Activated naive CD8-positive, alpha-beta T cell (primary cell): ENCODE data around the gene VRK1.
"Not testable (repeated sequence)": the region's sequence is repeated elsewhere in the genome, so short reads cannot be mapped to it uniquely, and the experiment has no call there.

Experiments
- H3K27ac Mint-ChIP-seq: one replicate; pipeline ENCODE4 v1.8.0; 2021; ENCODE audit warnings: mixed read lengths
- H3K27me3 Mint-ChIP-seq: one replicate; pipeline ENCODE4 v1.8.0; 2021; ENCODE audit warnings: mixed read lengths
- H3K36me3 Mint-ChIP-seq: one replicate; pipeline ENCODE4 v1.8.0; 2021; ENCODE audit warnings: mixed read lengths
- H3K4me1 Mint-ChIP-seq: one replicate; pipeline ENCODE4 v1.8.0; 2021; ENCODE audit warnings: low read depth, mixed read lengths
- H3K4me3 Mint-ChIP-seq: one replicate; pipeline ENCODE4 v1.8.0; 2021; ENCODE audit warnings: mild to moderate bottlenecking, mixed read lengths
- H3K9me3 Mint-ChIP-seq: one replicate; pipeline ENCODE4 v1.8.0; 2021; ENCODE audit warnings: low read depth, mixed read lengths

Gene VRK1

GRCh38 chr14:96863327-96863985 lies 66.3 kb downstream of the VRK1 start:
- H3K4me3 Mint-ChIP-seq = no peak overlapping the region
- peaks cover 39% of the 10 kb centered on the region for H3K36me3 Mint-ChIP-seq
- no peak overlapping the region for H3K27ac Mint-ChIP-seq
- H3K9me3 Mint-ChIP-seq = no peaks in the 10 kb centered on the region
- no peaks in the 10 kb centered on the region for H3K4me1 Mint-ChIP-seq
- H3K27me3 Mint-ChIP-seq = no peaks in the 10 kb centered on the region

DNA sequence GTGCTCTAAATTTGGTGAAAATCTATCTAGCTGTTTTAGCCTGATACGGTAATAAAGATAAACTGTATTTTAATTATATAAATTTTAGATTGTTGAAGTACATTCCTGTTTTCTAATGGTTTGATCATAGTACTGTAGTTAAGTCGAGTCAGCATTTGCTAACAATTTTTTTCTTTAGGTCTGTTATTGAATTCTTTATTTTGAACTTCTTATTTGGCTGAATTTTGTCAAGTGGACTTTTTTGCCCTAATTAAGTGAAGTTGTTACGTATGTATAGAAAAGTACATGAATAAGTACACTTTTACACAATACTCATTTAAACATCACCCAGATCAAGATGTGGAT lies 66.8 kb downstream of the VRK1 start:
- Mint-ChIP-seq H3K9me3 (no peaks in the 10 kb centered on the region), H3K4me1 (no peaks in the 10 kb centered on the region), H3K4me3 (no peak overlapping the region), H3K27me3 (no peaks in the 10 kb centered on the region), H3K36me3 (peaks cover 36% of the 10 kb centered on the region), H3K27ac (no peak overlapping the region)

DNA sequence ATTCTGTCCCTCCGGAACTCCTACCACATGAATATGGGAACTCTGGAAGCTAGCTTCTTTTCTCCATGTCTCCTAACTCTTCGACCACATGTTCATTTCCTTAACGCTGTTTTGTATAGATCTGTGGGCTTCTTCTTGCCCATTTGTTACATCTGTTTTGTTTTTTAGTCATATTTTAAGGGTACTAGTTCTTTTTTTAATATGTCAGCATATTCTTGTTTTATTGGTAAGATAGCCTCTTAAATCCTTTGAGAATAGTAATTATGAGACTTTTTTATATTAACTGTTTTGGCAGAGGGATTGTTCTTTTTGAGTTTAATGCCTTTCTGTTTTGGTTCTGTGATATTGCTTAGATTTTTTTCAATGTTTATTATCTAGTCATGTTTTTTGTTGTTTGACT lies 70.5 kb downstream of the VRK1 start:
- Mint-ChIP-seq H3K4me3 (no peak overlapping the region), H3K27ac (no peak overlapping the region), H3K9me3 (no peaks in the 10 kb centered on the region), H3K4me1 (no peaks in the 10 kb centered on the region), H3K36me3 (peaks cover 33% of the 10 kb centered on the region), H3K27me3 (no peaks in the 10 kb centered on the region)

DNA sequence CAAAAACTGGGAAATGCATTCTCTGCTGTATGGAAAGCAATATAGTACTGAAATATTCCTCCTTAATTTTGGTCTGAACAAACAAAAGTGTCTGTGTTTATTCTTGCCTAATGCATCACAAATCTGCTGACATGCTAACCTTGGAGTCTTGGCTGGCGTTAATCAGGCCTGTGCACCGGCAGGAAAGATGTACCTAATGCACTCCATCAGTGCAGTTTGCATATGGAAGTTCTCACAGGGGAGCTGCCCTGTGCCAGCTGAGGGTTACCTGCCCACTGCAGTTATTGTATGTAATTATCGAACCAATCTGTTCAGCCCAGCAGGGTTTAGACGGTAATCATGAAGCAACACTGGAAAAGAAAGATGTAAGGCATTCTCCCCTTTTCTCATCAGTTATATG lies 76.9 kb downstream of the VRK1 start:
- Mint-ChIP-seq H3K27ac (no peak overlapping the region), H3K9me3 (no peaks in the 10 kb centered on the region), H3K4me3 (no peak overlapping the region), H3K27me3 (no peaks in the 10 kb centered on the region), H3K4me1 (no peaks in the 10 kb centered on the region), H3K36me3 (peaks cover 16% of the 10 kb centered on the region)

DNA sequence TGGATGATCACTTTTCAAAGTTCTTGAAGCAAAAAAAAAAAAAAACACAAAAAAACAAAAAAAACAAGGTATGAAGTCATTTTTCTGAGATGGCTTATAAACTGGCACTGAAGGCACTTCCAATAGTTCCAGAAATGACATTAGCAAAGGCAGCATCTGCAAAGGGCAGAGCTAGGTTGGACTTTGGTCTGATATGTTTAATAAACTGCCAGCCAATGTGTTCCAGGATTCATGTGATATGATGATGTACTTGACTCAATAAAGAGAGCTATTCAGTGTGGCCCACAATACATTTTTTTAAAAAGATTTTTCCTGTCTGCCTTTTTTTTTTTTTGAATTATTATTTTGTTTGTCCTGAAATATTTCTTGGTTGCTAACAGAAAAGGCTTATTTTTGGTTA lies 79.6 kb downstream of the VRK1 start:
- H3K36me3 Mint-ChIP-seq = peaks cover 21% of the 10 kb centered on the region
- no peaks in the 10 kb centered on the region for H3K9me3 Mint-ChIP-seq
- H3K4me3 Mint-ChIP-seq = no peak overlapping the region
- no peak overlapping the region for H3K27ac Mint-ChIP-seq
- H3K27me3 Mint-ChIP-seq = no peaks in the 10 kb centered on the region
- H3K4me1 Mint-ChIP-seq = no peaks in the 10 kb centered on the region

DNA sequence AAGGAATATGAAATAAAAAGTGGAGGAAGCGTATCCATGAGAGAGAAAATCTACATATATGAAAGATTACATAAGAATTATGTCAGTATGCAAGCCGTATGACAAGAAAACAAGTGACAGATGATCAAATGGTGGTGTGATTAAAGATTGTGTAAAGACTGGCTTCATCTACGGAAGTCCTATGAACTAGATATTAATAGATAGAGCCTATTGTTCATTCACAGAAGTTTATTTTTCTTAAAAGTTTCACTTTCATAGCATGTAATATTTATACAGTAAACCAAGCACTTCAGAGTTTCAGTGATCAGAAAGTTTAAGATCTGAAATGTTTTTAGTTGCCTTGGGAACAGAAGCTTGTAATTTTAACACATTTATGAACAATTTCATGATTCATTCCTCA lies 84.5 kb downstream of the VRK1 start:
- H3K4me1 Mint-ChIP-seq = no peaks in the 10 kb centered on the region
- no peak overlapping the region for H3K27ac Mint-ChIP-seq
- H3K4me3 Mint-ChIP-seq = no peak overlapping the region
- H3K27me3 Mint-ChIP-seq = no peaks in the 10 kb centered on the region
- no peaks in the 10 kb centered on the region for H3K9me3 Mint-ChIP-seq
- peaks cover 24% of the 10 kb centered on the region for H3K36me3 Mint-ChIP-seq

DNA sequence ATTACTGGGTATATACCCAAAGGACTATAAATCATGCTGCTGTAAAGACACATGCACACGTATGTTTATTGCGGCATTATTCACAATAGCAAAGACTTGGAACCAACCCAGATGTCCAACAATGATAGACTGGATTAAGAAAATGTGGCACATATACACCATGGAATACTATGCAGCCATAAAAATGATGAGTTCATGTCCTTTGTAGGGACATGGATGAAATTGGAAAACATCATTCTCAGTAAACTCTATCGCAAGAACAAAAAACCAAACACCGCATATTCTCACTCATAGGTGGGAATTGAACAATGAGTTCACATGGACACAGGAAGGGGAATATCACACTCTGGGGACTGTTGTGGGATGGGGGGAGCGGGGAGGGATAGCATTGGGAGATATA lies 86.8 kb downstream of the VRK1 start:
- peaks cover 24% of the 10 kb centered on the region for H3K36me3 Mint-ChIP-seq
- not testable (repeated sequence) for H3K4me3 Mint-ChIP-seq, H3K27ac Mint-ChIP-seq, H3K4me1 Mint-ChIP-seq, H3K27me3 Mint-ChIP-seq, H3K9me3 Mint-ChIP-seq

DNA sequence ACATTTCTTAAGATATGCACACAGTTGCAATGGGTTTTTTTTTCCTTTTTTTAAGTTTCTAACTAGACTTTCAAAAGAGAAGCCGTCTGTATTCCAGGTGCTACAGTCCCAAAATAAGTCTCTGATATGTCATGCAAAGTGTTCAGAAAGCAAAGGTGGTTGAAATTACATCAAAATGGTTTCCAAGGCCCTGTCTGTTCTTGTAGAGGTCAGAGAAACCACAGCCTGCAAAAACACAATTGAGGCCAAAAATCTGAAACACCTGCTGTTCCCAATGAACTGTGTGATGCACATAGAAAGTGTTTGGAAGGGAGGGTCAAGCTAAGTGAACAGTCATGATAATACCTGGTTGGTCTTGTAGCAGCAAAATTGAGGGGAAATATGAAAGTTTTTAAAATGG lies 91.0 kb downstream of the VRK1 start:
- Mint-ChIP-seq H3K27me3 (no peaks in the 10 kb centered on the region), H3K4me1 (no peaks in the 10 kb centered on the region), H3K9me3 (no peaks in the 10 kb centered on the region), H3K27ac (no peak overlapping the region), H3K4me3 (no peak overlapping the region), H3K36me3 (peaks cover 10% of the 10 kb centered on the region)

DNA sequence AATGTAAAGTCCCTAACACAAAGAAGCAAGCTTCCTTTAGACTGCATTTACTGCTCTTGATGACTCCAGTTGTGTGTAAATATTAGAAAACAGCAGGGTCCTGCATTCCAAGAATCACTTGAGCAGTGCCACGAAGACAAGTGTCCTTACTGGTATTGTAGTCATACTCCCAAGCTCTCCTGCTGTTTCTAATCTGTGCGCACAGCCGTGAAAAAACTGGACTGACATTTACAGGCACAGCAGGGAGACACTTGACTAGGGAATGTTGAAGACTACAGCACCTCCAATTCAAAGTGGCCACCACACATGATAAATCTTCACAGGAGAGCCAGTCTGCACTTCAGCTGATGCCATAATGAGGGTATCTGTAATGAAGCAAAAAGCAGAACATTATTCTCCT lies 91.4 kb downstream of the VRK1 start:
- H3K4me3 Mint-ChIP-seq = no peak overlapping the region
- H3K9me3 Mint-ChIP-seq = no peaks in the 10 kb centered on the region
- no peaks in the 10 kb centered on the region for H3K4me1 Mint-ChIP-seq
- H3K27me3 Mint-ChIP-seq = no peaks in the 10 kb centered on the region
- peaks cover 10% of the 10 kb centered on the region for H3K36me3 Mint-ChIP-seq
- H3K27ac Mint-ChIP-seq = no peak overlapping the region

DNA sequence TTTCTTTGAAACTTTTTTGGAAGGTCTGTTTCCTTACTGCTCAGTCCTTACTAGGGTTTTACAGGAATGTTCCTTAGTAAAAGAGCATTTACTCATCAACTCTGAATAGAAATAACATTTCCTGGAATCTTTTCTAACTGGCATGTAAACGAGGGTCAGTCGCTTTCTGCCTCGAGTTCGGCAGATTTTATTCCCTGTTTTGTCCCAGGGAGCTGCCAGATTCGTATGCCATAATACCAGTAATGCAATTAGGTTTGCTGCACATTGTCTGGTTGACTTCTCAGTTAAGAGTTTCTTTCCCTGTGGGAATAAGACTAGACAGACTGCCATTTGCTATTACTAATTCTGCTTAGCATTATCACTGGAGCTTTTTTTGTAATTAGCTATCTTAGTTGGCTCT lies 91.9 kb downstream of the VRK1 start:
- Mint-ChIP-seq H3K27ac (no peak overlapping the region), H3K36me3 (peaks cover 12% of the 10 kb centered on the region)

GRCh38 chr14:96893966-96894622 lies 96.9 kb downstream of the VRK1 start:
- peaks cover 8% of the 10 kb centered on the region for H3K4me1 Mint-ChIP-seq
- H3K27me3 Mint-ChIP-seq = no peaks in the 10 kb centered on the region
- H3K4me3 Mint-ChIP-seq = no peak overlapping the region
- H3K27ac Mint-ChIP-seq = no peak overlapping the region
- H3K36me3 Mint-ChIP-seq = peaks cover 12% of the 10 kb centered on the region
- no peaks in the 10 kb centered on the region for H3K9me3 Mint-ChIP-seq

More for the DNA sequence above, 91.9 kb downstream of the VRK1 start:
- H3K27me3 Mint-ChIP-seq = no peaks in the 10 kb centered on the region
- no peaks in the 10 kb centered on the region for H3K9me3 Mint-ChIP-seq
- H3K4me1 Mint-ChIP-seq = peaks cover 3% of the 10 kb centered on the region
- H3K4me3 Mint-ChIP-seq = no peak overlapping the region

DNA sequence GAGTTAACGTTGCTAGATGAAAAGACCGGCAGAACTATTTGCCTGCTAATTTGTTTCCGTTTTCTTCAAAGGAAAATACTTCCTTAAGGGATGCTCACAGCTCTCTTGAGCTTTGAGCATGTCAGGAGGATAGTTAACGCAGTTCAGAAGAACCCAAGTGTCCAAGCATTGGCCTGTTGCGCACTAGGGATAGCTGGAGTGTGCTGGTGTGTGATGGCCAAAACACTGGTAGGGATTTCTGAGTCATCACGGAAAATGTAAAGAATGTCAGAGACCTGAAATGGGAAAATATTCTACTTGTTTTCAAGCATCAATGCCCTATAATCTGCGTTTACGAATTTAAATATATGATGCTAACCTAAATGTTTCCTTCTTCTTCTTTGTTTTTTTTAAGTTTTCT lies 97.8 kb downstream of the VRK1 start:
- no peak overlapping the region for H3K27ac Mint-ChIP-seq
- no peaks in the 10 kb centered on the region for H3K9me3 Mint-ChIP-seq
- peaks cover 8% of the 10 kb centered on the region for H3K4me1 Mint-ChIP-seq
- H3K36me3 Mint-ChIP-seq = peaks cover 12% of the 10 kb centered on the region
- no peak overlapping the region for H3K4me3 Mint-ChIP-seq
- no peaks in the 10 kb centered on the region for H3K27me3 Mint-ChIP-seq

DNA sequence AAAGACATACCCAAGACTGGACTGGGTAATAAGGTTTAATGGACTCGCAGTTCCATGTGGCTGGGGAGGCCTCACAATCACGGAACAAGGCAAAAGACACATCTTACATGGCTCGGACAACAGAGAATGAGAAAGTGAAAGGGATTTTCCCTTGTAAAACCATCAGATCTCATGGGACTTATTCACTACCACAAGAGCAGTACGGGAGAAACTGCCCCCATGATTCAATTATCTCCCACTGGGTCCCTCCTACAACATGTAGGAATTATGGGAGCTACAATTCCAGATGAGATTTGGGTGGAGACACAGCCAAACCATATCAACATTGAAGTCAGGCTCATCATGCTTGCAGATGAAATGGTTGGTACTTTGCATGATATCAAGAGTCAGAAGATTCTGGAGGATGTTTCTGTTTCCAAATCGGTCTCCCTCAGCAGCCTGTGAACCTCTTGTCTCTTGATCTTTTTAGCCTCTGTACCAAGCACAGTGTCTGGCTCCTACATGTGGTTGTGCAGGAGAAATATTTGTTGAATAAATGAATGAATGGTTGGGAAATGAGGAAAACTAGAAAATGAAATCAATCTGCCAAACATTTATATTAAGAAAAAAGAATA lies 98.6 kb downstream of the VRK1 start:
- no peaks in the 10 kb centered on the region for H3K27me3 Mint-ChIP-seq
- no peaks in the 10 kb centered on the region for H3K9me3 Mint-ChIP-seq
- peaks cover 11% of the 10 kb centered on the region for H3K36me3 Mint-ChIP-seq
- no peak overlapping the region for H3K27ac Mint-ChIP-seq
- peaks cover 8% of the 10 kb centered on the region for H3K4me1 Mint-ChIP-seq
- no peak overlapping the region for H3K4me3 Mint-ChIP-seq

- H3K4me1 Mint-ChIP-seq = peaks cover 8% of the 10 kb centered on the region
- H3K27me3 Mint-ChIP-seq = no peaks in the 10 kb centered on the region
- H3K4me3 Mint-ChIP-seq = no peak overlapping the region
- H3K36me3 Mint-ChIP-seq = peaks cover 10% of the 10 kb centered on the region
- H3K27ac Mint-ChIP-seq = no peak overlapping the region
- no peaks in the 10 kb centered on the region for H3K9me3 Mint-ChIP-seq
These were observed 100.0 kb downstream of the VRK1 start for GRCh38 chr14:96897184-96897583.

- Mint-ChIP-seq H3K27me3 (no peaks in the 10 kb centered on the region), H3K4me1 (no peaks in the 10 kb centered on the region), H3K27ac (no peak overlapping the region), H3K9me3 (no peaks in the 10 kb centered on the region), H3K36me3 (peaks cover 14% of the 10 kb centered on the region), H3K4me3 (no peak overlapping the region)
These were observed 104.0 kb downstream of the VRK1 start for GRCh38 chr14:96901227-96901626.

GRCh38 chr14:96902004-96902403 lies 104.8 kb downstream of the VRK1 start:
- Mint-ChIP-seq H3K27ac (no peak overlapping the region), H3K36me3 (peaks cover 14% of the 10 kb centered on the region), H3K4me3 (no peak overlapping the region), H3K27me3 (no peaks in the 10 kb centered on the region), H3K9me3 (no peaks in the 10 kb centered on the region), H3K4me1 (no peaks in the 10 kb centered on the region)
